Activated CD4-positive, CD25-positive, alpha-beta regulatory T cell treated with anti-CD3 and anti-CD28 coated beads, Interleukin-2, amount 50 U/mL, for 16 hours (primary cell): Measurements from ENCODE around the gene CREB3L1.
"Not testable (repeated sequence)": the region's sequence is repeated elsewhere in the genome, so short reads cannot be mapped to it uniquely, and the experiment has no call there.

Experiments used
- DNase-seq: peaks from one replicate; pipeline ENCODE4 v3.0.0-alpha.2; 2020; ENCODE audit warnings: low read depth, low spot score

Gene CREB3L1

DNA sequence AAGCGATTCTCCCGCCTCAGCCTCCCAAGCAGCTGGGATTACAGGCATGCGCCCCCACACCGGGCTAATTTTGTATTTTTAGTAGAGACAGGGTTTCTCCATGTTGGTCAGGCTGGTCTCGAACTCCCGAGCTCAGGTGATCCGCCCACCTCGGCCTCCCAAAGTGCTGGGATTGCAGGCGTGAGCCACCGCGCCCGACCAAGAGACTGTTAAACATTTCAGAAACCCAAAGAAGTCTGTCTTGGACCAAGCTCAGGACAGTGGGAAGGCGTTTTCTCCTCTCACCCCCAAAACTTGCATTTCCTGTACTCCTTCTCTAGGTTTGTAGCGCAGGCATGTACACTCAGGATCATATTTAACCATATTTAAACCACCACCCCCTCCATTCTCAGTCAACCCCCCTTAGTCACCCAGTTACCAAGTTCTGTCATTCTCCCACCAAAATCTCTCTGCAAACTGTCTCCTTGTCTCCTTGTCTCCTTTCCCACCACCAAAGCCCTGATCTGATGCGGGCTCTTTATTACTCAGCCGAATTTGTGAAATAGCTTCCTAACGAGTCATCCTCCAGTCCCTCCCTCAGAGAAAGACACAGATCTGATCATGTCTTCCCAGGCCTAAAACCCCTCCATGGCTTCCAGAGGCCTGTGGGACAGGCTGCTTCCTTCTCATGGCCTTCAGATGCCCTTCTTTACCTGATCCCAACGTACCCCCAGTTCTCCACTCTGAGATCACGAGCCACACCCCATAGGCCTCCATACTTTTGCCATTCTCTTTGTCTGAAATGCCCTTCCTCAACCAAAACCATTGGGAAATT is 29.0 kb upstream of the CREB3L1 start:
- no peak for DNase-seq

DNA sequence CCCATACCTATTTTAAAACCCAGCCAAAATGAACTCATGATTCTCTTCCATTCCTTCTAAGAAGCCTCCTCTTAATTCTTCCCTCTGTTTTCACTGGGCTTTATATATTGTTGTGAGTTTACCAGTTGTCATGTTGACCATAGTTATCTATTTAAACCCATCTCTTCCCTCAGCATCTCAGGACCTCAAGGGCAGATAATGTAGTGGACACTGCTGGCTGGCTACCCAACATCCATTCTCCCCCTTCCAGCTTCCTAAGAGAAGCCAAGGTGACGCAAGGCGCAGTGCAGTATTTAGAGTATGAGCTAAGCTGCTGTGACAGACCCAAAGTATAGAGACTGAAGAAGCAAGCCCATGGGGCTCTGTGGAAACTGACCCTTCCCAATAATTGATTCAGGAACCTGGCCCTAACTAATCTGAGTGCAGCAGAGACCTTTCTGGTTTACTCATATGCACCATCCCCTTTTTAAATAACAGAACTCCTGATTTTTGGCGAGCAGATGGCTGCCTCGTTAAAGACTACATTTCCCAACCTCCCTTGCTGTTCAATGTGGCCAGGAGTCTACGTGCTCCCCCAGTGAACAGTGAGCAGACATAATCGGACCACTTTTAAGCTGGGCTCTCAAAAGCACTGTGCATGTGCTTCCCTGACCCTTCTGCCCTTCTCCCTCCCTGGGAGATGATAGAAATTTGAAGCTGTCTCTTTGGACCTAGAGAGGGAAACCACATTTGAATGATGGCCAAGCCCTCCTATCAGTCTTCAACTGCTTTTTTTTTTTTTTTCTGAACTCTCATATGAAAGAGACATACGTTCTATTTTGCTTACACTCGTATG is 28.1 kb upstream of the CREB3L1 start:
- DNase-seq = no peak

DNA sequence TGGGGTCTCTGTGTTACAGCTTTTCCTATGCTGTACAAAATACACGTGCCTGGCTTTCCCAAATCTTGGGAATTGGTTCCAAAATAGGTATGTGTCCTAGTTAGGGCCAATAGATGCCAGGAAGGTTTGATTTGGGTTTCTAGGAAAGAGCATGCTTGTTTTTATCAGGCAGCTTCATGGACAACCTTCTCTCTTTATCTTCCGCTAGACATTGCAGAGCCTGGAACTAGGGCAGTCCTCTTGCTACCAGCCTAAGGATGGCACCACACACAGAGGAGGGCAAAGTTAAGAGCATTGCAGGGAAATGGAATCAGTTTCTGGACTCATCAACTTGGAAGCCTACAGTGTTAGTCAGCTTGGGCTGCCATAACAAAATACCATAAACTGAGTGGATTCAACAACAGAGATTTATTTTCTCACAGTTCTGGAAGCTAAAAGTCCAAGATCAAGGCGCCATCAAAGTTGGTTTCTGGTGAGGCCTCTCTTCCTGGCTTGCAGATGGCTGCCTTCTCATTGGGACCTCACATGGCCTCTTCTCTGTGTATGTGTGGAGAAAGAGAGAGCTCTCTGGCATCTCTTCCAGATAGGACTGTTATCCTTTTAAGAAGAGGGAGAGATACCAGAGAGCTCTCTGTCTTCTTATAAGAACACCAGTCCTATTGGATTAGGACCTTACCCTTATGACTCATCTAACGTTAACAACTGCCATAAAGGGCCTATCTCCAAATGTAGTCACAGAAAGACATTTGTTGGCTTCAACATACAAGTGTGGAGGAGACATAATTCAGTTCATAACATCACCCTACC is 27.3 kb upstream of the CREB3L1 start:
- no peak for DNase-seq

DNA sequence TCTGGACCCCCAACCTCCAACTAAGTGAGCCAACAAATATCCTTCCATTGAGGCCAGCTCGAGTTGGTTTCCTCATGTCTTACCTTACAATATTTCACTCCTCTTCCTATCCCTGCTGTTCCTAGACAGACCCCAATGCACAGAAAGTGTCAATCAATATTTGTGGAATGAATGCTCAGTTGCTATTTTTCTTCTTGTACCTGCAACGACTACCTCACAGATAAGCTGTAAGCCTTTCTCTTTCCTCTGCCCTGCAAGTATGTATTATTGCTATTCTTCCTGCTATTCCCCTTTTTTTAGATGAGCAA is 26.8 kb upstream of the CREB3L1 start:
- DNase-seq = no peak

DNA sequence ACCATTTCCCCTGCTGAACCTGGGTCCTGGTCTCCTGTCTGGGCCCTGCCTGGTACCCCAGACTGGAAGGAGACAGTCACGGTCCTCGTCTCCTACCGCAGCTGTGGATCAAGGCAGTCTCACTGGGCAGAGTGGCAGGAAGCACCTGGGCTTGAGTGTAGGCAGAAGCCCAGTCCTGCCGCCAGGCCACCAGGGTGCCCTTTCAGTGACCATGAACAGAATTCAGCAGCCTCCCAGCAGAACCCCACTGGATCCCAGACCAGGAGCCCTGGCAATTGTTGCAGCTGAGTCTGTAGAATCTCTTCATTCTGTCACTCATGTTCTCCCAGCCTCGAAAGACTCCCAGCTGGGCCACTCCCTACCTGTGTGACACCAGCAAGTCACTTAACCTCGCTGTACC is 25.5 kb upstream of the CREB3L1 start:
- DNase-seq = no peak

DNA sequence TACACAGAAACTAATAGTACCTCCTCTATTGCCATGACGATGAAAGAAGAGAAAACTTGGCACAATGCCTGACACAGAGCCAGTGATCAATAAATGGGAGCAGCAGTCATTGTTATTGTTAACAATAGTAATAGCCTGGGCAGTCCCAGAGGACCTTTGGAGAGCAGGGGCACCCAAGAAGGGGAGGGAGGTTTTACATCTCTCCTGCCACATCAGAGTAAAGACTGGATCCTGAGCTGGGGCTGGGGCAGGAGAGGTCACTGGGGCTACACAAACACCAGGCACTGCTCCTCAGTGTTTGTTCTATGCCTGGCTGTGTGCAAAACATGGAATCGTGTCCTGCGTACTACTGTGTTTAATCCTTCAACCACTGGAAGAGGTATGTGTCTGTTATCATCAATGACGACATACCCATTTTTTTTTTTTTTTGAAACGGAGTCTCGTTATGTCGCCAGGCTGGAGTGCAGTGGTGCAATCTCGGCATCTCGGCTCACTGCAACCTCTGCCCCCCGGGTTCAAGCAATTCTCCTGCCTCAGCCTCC is 25.0 kb upstream of the CREB3L1 start:
- no peak for DNase-seq

DNA sequence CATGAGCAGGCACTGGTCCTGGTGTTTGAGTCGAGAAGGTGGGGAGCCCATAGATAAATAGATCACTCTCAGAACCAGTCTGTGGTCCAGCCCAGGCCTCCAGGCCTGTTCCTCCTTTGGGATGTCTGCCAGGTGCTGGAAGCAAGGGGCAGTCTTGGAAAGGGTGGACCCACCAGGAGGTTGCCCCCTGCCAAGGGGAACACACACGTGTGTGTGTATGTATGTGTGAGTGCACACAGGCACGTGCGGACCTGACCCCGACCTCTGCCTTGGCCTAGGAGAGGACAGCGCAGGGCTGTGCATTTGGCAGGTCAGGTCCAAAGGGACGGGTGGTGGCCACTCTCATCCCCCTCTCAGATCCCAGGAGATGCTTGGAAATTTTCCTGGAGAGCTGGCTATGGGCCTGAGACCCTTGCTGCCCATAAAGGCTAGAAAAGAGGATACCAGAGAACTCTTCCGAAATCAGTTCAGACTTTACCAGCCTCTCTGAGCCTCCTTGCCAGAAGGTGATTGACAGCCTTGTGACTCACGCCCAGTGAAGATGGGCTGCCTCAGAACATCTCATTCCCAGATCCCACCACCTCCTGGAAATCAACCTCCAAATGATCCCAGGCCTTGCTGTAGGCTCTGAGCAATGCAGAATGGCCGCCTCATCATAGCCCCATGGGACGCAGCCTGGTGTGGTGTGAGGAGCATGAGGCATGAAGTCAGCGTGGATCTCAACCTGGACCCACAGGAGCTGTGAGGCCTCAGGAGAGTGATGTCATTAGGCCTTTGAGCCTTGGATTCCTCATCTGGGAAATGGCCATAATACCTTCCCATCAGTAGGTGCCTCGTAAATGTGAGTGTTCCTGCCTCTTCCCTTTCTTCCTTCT is 24.0 kb upstream of the CREB3L1 start:
- DNase-seq = no peak

DNA sequence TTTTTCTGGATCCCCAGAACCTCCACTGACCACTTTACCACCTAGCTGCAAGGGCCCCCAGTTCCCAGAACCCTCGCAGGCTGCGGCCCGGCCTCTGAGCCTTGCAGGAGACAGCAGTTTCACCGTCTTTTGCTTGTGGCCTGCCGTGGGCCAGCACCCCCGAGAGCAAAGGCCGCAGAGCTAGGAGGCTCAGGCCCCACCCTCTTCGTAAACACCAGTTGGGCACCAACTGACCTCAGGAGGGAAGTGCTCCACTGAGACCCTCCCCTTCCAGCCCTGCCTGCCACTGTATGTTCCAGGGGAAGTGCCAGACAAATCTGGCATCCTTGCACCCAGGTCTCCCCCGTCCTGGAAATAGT is 23.4 kb upstream of the CREB3L1 start:
- no peak for DNase-seq

DNA sequence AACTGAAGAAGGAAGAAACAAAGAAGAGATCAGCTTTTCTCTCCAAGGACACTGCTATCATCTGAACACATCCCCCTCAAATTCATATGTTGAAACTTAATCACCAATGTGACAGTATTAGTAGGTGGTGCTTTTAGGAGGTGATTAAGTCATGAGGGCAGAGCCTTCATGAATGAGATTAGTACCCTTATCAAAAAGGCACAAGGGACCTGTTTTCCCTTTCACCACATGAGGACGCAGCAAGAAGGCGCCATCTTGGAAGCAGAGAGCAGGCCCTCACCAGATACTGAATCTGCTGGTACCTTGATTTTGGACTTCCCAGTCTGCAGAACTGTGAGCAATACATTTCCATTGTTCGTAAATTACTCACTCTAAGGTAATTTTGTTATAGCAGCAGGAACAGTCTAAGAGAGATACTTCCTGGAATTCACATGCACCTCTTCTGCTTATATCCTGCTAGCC is 20.9 kb upstream of the CREB3L1 start:
- no peak for DNase-seq

DNA sequence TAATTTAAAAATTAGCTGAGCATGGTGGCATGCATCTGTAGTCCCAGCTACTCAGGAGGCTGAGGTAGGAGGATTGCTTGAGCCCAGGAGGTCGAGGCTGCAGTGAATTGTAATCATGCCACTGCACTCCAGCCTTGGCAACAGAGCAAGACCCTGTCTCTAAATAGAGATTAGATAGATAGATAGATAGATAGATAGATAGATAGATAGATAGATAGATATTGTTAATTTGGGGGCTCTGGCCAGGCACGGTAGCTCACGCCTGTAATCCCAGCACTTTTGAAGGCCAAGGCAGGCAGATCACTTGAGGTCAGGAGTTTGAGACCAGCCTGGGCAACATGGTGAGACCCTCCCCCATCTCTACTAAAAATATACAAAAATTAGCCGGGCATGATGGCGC is 18.1 kb upstream of the CREB3L1 start:
- not testable (repeated sequence) for DNase-seq

DNA sequence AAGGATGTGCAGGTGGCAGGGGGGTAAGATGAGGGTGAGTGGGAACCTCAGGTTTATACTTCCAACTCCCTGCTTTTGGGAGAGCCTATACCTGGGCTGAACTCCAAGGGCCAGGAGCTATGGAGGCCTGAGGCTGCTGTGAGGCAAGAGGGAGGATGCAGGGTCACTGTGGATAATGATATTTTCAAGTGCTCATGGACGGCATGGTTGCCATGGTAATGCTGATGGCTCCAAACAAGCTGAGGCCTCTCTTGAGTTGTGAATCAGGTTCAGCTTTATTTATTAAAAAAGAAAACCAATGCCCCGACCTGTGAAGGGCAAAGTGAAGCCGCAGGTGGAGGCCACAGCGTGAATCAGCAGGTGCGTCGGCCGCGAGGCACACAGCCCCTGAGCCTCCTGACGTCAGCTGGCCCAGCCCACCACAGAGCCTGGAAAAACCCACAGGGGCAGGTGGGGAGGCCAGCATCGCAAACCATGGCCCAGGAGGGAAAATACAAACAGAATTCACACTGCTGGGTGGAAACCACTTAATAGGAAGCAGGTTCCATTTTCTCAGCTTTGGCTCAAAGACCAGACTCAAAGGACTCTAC is 17.4 kb upstream of the CREB3L1 start:
- DNase-seq = no peak

DNA sequence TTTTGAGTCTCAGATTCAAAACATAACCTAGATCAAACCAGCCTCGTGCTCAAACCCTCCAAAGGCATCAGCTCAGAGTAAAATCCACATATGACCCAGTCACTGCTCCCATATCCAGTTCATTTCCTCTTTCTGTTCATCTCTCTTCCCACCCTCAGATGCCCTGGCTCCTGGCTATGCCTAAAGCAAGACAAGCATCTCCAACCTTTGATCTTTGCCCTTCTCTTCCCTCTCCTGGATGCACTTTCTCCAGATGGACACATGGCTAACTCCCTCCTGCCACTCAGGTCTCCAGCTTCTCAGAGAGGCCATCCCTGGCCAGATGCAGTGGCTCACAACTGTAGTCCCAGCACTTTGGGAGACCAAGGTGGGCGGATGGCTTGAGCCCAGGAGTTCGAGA is 14.3 kb upstream of the CREB3L1 start:
- no peak for DNase-seq

DNA sequence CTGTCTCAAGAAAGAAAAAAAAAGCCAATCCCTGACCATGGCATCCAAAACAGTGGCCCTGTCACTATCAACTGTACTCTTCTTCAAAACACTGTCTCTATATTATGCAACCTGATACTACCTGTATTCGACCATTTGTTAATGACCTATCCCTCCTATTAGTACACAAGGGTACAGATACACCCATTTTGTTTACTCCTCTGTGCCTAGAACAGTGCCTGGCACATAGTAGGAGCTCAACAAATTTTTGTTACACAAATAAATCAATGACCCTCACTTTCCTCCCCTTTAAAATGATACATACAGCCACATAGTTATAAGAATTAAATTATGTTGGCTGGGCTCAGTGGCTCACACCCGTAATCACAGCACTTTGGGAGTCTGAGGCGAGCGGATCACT is 13.4 kb upstream of the CREB3L1 start:
- DNase-seq = no peak

DNA sequence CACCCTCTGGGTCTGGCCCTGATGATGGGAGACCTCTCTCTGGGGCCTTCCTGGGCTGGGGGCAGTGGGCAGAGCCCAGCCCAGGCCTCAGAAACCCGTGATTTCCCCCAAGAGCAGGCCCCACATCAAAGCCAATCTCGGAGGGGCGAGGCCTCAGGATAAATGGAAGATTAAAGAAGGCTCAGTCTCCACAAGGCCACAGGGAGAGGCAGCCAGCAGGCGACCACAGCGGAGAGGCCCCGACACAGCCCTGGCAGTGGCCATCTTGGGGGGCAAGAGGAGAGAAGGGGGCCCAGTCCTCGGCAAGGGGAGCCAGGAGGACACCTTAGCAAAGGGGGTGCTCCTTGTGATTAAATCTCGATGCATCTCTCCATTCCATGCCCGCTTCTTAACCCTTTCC is 12.5 kb upstream of the CREB3L1 start:
- no peak for DNase-seq

DNA sequence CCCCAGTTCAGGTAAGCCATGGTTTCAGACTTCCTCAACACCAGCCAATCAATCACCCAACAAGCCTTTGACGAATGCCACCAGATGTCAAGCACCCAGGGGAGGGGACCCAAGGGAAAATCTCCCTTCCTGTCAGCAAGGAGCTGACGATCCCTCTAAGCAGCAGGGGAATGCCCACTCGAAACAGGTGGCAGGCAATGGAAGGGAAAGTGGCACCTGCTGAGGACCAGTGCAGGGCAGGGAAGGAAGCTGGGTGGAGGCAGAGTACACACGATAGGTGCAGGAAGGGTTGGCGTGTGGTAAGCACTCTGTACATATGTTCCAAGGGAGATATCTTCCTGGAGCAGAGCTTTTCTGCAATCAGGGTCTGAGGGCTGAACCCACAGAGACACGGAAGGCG is 11.7 kb upstream of the CREB3L1 start:
- no peak for DNase-seq

DNA sequence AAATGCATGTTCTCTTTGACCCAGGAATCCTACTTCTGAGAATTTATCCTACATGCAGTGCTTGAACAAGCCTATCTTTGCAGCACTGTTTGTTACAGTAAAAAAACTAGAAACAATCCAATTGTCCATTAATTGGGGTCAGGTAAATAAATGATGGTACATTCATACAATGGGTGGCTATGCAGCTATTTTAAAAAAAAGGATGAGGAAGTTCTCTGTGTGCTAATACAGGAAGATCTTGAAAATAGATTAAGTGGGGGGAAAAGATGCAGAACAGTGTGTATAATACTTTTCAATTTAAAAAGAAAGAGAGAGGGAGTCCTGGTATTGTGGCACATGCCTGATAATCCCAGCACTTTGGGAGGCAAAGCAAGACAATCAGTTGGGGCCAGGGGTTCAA is 9.5 kb upstream of the CREB3L1 start:
- DNase-seq = no peak

DNA sequence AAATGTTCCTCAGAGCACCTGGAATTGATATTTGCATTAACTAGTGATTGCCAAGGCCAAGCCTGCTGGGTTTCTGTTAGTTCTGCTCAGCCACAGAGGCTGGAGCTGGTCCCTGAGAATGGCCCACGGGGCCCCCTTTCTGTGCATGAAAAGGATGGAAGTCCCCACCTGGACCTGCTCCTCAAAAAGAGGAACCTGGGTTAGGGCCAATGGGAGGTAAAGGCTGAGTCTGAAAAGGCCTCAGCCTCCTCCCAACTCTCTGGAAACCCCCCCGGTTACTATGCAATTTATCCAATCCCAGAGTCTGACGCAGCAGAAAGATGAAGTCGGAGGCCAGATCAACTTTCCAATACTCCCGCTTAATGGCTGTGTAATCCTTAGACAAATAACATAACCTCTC is 6.8 kb upstream of the CREB3L1 start:
- DNase-seq = no peak

DNA sequence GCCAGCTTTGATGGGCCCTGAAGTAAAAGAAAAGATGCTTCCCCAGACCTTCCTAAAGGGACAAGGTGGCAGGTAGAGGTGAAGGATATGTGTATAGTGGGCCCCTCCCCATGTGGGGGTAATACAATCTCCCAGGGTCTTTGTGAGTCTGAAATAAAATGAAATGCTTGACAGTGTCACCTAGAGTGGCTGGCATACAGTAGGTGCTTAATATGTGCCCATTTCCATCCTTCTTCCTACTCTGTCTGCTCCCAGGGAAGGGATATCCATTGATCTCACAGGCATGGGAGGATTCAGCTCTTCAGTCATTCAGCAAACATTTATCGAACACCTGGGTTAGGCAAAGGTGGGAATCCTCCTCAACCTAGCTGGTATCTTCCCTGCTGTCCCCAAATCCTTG is 6.1 kb upstream of the CREB3L1 start:
- DNase-seq = no peak

DNA sequence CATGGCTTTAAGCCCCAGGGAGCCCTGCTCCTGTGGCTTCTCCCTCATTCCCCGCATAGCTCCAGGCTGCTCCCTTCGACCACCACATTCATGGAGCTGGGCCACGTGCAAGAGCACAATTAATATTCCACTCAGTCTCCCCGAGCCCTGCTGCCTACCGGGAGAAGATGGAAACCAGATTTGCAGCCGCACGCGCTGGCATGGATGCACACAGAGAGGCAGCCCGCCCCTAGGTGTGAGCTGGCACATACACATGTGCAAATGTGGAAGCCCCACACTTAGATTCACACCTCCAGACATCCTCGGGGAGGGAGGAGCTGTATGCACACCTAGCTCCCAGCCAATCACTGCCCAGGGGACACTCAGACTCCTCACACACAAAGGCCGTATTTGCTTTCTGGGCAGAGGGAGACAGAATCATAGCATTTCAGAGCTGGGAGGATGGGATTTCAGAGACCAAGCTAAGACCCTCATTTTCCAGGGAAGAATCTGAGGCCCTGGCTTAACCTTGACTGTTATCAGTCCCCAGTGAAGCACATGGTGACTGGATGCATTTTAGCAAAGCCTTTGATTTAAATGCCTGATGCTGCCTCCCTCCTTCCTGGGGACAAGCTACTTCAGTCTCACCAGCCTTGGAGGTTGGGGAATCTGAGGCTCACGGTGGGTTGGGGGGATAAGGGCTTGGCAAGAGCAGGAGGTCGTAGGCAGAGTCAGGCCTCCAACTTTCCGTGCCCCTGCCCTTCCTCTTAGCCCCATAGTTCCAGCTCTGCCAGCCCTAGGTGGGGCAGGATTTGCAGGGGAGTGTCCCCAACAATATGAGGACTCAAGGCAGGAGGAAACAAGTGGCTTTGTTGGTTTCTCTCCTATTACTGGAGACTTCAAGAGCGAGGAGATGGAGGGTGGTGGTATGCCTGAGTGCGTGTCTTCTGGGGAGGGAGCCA is 5.3 kb upstream of the CREB3L1 start:
- no peak for DNase-seq
